DOHH2 (cell line): ENCODE results near the gene PRAF2.

Experiments used
- H3F3A ChIP-seq: fragments of 200-600 bp; sonication (generic), shearing (Covaris generic); 2 replicates; pipeline ENCODE4 v1.6.0; 2016; ENCODE audit warnings: antibody characterized with exemption, mild to moderate bottlenecking; ENCODE audit not compliant: control insufficient read depth, insufficient read depth
- H3K27ac ChIP-seq: fragments of 200-600 bp; sonication (generic); 2 replicates; pipeline ENCODE4 v1.5.1; 2014; ENCODE audit warnings: low read depth, mild to moderate bottlenecking, low read length, moderate library complexity
- H3K27me3 ChIP-seq: fragments of 200-600 bp; sonication (generic); 2 replicates; pipeline ENCODE4 v1.6.1; 2014; ENCODE audit warnings: mild to moderate bottlenecking, low read length, mixed read lengths; ENCODE audit not compliant: control insufficient read depth
- H3K36me3 ChIP-seq: fragments of 200-600 bp; sonication (generic); 2 replicates; pipeline ENCODE4 v1.6.1; 2014; ENCODE audit warnings: mild to moderate bottlenecking, low read length, moderate library complexity, mixed read lengths; ENCODE audit not compliant: control insufficient read depth
- H3K4me1 ChIP-seq: fragments of 200-600 bp; sonication (generic); 2 replicates; pipeline ENCODE4 v1.6.1; 2014; ENCODE audit warnings: mild to moderate bottlenecking, low read length, mixed read lengths; ENCODE audit not compliant: control insufficient read depth
- H3K4me2 ChIP-seq: fragments of 200-600 bp; sonication (generic); 2 replicates; pipeline ENCODE4 v1.6.0; 2014; ENCODE audit warnings: mild to moderate bottlenecking, low read length, moderate library complexity
- H3K4me3 ChIP-seq: fragments of 200-600 bp; sonication (generic); 2 replicates; pipeline ENCODE4 v1.5.1; 2014; ENCODE audit warnings: mild to moderate bottlenecking, low read length, mixed read lengths
- H3K79me2 ChIP-seq: fragments of 200-600 bp; sonication (generic); 2 replicates; pipeline ENCODE4 v1.6.1; 2014; ENCODE audit warnings: mild to moderate bottlenecking, low read length, mixed read lengths; ENCODE audit not compliant: control insufficient read depth
- H3K9me2 ChIP-seq: fragments of 200-600 bp; sonication (generic); replicated peaks from 2 replicates; pipeline ENCODE4 v1.6.1; 2014; ENCODE audit warnings: mild to moderate bottlenecking, low read length, mixed read lengths; ENCODE audit not compliant: control insufficient read depth
- H3K9me3 ChIP-seq: fragments of 200-600 bp; sonication (generic); 2 replicates; pipeline ENCODE4 v1.6.1; 2014; ENCODE audit warnings: antibody characterized with exemption, low read length, mixed read lengths; ENCODE audit not compliant: control insufficient read depth, insufficient read depth
- H4K20me1 ChIP-seq: fragments of 200-600 bp; sonication (generic); 2 replicates; pipeline ENCODE4 v1.6.0; 2014; ENCODE audit warnings: low read depth, mild to moderate bottlenecking, antibody characterized with exemption, low read length, moderate library complexity; ENCODE audit not compliant: control insufficient read depth, insufficient read depth
- CTCF ChIP-seq: fragments of 200-600 bp; sonication (generic); IDR thresholded peaks from one replicate; pipeline ENCODE4 v1.5.1; 2014; ENCODE audit warnings: antibody characterized with exemption, mild to moderate bottlenecking, low read depth, low read length; ENCODE audit not compliant: poor library complexity, severe bottlenecking
- EZH2phosphoT487 ChIP-seq: fragments of 200-600 bp; sonication (generic); IDR thresholded peaks from 2 replicates; pipeline ENCODE4 v1.6.1; 2017; ENCODE audit warnings: borderline replicate concordance, mild to moderate bottlenecking, antibody characterized with exemption, low read length, moderate library complexity, mixed read lengths

PRAF2 gene

DNA sequence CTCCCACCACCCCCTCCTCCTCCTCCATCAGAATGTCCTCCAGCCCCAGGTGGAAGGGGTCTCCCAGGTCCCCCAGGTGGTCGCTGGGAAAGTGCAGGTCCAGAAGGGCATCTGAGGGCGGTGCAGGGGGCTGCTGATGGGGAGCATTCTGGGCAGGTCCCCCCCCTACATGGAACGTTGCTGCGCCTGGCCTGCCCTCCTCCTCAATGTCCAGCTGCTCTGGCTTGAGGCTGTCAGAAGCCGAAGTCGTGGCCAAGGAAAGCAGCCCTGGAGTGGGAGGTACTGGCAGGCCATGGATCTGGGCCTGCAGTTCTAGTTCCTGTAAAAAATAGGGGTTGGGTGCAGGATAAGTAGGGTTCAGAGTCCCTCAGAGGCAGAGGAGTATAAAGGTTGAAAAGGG is 43.5 kb downstream of the PRAF2 start:
- Histone ChIP-seq H3K27me3 (no peaks in the 10 kb centered on the region), H3K79me2 (no peaks in the 10 kb centered on the region), H3K9me3 (no peaks in the 10 kb centered on the region), H3K4me1 (no peaks in the 10 kb centered on the region), H3F3A (no peaks in the 10 kb centered on the region), H3K9me2 (no peaks in the 10 kb centered on the region), H3K36me3 (peaks cover 3% of the 10 kb centered on the region), H4K20me1 (no peaks in the 10 kb centered on the region), H3K4me3 (no peak overlapping the region), H3K4me2 (no peak overlapping the region), H3K27ac (no peak overlapping the region)
- TF ChIP-seq CTCF, result no peak
- no peak for TF ChIP-seq EZH2phosphoT487

DNA sequence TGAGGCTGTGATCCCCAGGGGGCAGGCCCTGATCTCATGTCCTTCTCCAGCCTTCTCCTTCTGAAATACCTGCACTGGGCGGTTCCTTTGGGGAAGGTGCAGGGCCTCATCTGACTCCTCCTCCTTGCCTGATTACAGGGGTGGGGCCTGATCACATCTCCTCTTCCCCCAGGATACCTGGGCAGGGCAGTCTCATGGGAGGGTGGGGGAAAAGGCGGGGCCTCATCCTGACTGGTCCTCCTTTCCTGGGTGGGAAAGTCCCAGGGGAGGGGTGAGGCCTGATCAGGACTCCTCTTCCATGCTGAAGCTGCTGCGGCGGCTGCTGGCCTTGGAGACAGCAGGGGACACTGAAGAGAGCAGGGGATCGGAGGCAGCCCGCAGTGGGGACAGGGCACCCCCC is 43.9 kb downstream of the PRAF2 start:
- TF ChIP-seq EZH2phosphoT487 (no peak), CTCF (no peak)
- Histone ChIP-seq H3F3A (no peaks in the 10 kb centered on the region), H3K4me1 (no peaks in the 10 kb centered on the region), H3K9me2 (no peaks in the 10 kb centered on the region), H3K4me3 (no peak overlapping the region), H4K20me1 (no peaks in the 10 kb centered on the region), H3K4me2 (no peak overlapping the region), H3K27me3 (no peaks in the 10 kb centered on the region), H3K27ac (no peak overlapping the region), H3K79me2 (no peaks in the 10 kb centered on the region), H3K9me3 (no peaks in the 10 kb centered on the region), H3K36me3 (peaks cover 3% of the 10 kb centered on the region)
